ENCODE data around the gene RERE.
"Not testable (repeated sequence)": the region's sequence is repeated elsewhere in the genome, so short reads cannot be mapped to it uniquely, and the experiment has no call there.

Gene RERE

GRCh38 chr1:8787218-8787617, 30.2 kb downstream of the RERE start:
- peaks cover 22% of the 10 kb centered on the region for H3K4me1 Mint-ChIP-seq
- no peaks in the 10 kb centered on the region for H3K27me3 Mint-ChIP-seq
- no peaks in the 10 kb centered on the region for H3K9me3 Mint-ChIP-seq
- no peak overlapping the region for H3K27ac Mint-ChIP-seq (ENCODE audit: low read depth)
- H3K4me3 Mint-ChIP-seq = no peak overlapping the region
- H3K36me3 Mint-ChIP-seq (ENCODE audit: insufficient read depth) = peaks cover 7% of the 10 kb centered on the region
- ATAC-seq (replicated peaks; ENCODE audit: extremely low read depth, poor library complexity, severe bottlenecking) (no peak), DNase-seq (ENCODE audit: low spot score in 2 of 2) (no peak)

GRCh38 chr1:8786204-8786603, 31.2 kb downstream of the RERE start:
- not testable (repeated sequence) for DNase-seq (ENCODE audit: low spot score in 2 of 2); H3K27ac Mint-ChIP-seq (ENCODE audit: low read depth); ATAC-seq (replicated peaks; ENCODE audit: extremely low read depth, poor library complexity, severe bottlenecking); H3K27me3 Mint-ChIP-seq; H3K9me3 Mint-ChIP-seq; H3K4me3 Mint-ChIP-seq; H3K36me3 Mint-ChIP-seq (ENCODE audit: insufficient read depth)
- H3K4me1 Mint-ChIP-seq = peaks cover 20% of the 10 kb centered on the region

- H3K36me3 Mint-ChIP-seq (ENCODE audit: insufficient read depth) = peaks cover 4% of the 10 kb centered on the region
- no peak overlapping the region for H3K27ac Mint-ChIP-seq (ENCODE audit: low read depth)
- no peaks in the 10 kb centered on the region for H3K9me3 Mint-ChIP-seq
- H3K4me1 Mint-ChIP-seq = peaks cover 18% of the 10 kb centered on the region
- DNase-seq (ENCODE audit: low spot score in 2 of 2) (no peak), ATAC-seq (replicated peaks; ENCODE audit: extremely low read depth, poor library complexity, severe bottlenecking) (no peak)
- H3K4me3 Mint-ChIP-seq = no peak overlapping the region
- no peaks in the 10 kb centered on the region for H3K27me3 Mint-ChIP-seq
Observed at GRCh38 chr1:8782955-8783354, 34.5 kb downstream of the RERE start.

GRCh38 chr1:8782001-8782620, 35.3 kb downstream of the RERE start:
- ATAC-seq (replicated peaks; ENCODE audit: extremely low read depth, poor library complexity, severe bottlenecking) (no peak), DNase-seq (ENCODE audit: low spot score in 2 of 2) (no peak)
- no peak overlapping the region for H3K27ac Mint-ChIP-seq (ENCODE audit: low read depth)
- H3K27me3 Mint-ChIP-seq = no peaks in the 10 kb centered on the region
- H3K36me3 Mint-ChIP-seq (ENCODE audit: insufficient read depth) = peaks cover 1% of the 10 kb centered on the region
- H3K4me1 Mint-ChIP-seq = peaks cover 18% of the 10 kb centered on the region
- no peak overlapping the region for H3K4me3 Mint-ChIP-seq
- no peaks in the 10 kb centered on the region for H3K9me3 Mint-ChIP-seq

- Mint-ChIP-seq H3K4me3 (no peak overlapping the region), H3K4me1 (peaks cover 14% of the 10 kb centered on the region), H3K27me3 (no peaks in the 10 kb centered on the region), H3K36me3 (ENCODE audit: insufficient read depth) (peaks cover 1% of the 10 kb centered on the region), H3K9me3 (no peaks in the 10 kb centered on the region), H3K27ac (ENCODE audit: low read depth) (no peak overlapping the region)
- DNase-seq (ENCODE audit: low spot score in 2 of 2) (no peak), ATAC-seq (replicated peaks; ENCODE audit: extremely low read depth, poor library complexity, severe bottlenecking) (no peak)
Observed at GRCh38 chr1:8780405-8780804, 37.0 kb downstream of the RERE start.

GRCh38 chr1:8777867-8778266, 39.6 kb downstream of the RERE start:
- H3K4me1 Mint-ChIP-seq = peaks cover 8% of the 10 kb centered on the region
- no peak overlapping the region for H3K27ac Mint-ChIP-seq (ENCODE audit: low read depth)
- ATAC-seq (replicated peaks; ENCODE audit: extremely low read depth, poor library complexity, severe bottlenecking) (no peak), DNase-seq (ENCODE audit: low spot score in 2 of 2) (no peak)
- H3K9me3 Mint-ChIP-seq = no peaks in the 10 kb centered on the region
- no peaks in the 10 kb centered on the region for H3K27me3 Mint-ChIP-seq
- no peak overlapping the region for H3K4me3 Mint-ChIP-seq
- peaks cover 1% of the 10 kb centered on the region for H3K36me3 Mint-ChIP-seq (ENCODE audit: insufficient read depth)

GRCh38 chr1:8776104-8776503, 41.3 kb downstream of the RERE start:
- Mint-ChIP-seq H3K27ac (ENCODE audit: low read depth) (no peak overlapping the region), H3K4me3 (no peak overlapping the region), H3K9me3 (no peaks in the 10 kb centered on the region), H3K36me3 (ENCODE audit: insufficient read depth) (peaks cover 1% of the 10 kb centered on the region), H3K27me3 (no peaks in the 10 kb centered on the region), H3K4me1 (no peaks in the 10 kb centered on the region)
- DNase-seq (ENCODE audit: low spot score in 2 of 2) = no peak
- no peak for ATAC-seq (replicated peaks; ENCODE audit: extremely low read depth, poor library complexity, severe bottlenecking)

GRCh38 chr1:8767006-8767405, 50.4 kb downstream of the RERE start:
- no peak overlapping the region for H3K27ac Mint-ChIP-seq (ENCODE audit: low read depth)
- H3K4me3 Mint-ChIP-seq = no peak overlapping the region
- H3K27me3 Mint-ChIP-seq = no peaks in the 10 kb centered on the region
- no peak for ATAC-seq (replicated peaks; ENCODE audit: extremely low read depth, poor library complexity, severe bottlenecking)
- peaks cover 6% of the 10 kb centered on the region for H3K4me1 Mint-ChIP-seq
- peaks cover 4% of the 10 kb centered on the region for H3K36me3 Mint-ChIP-seq (ENCODE audit: insufficient read depth)
- DNase-seq (ENCODE audit: low spot score in 2 of 2) = no peak
- H3K9me3 Mint-ChIP-seq = no peaks in the 10 kb centered on the region

GRCh38 chr1:8765198-8765597, 52.2 kb downstream of the RERE start:
- ATAC-seq (replicated peaks; ENCODE audit: extremely low read depth, poor library complexity, severe bottlenecking) (no peak), DNase-seq (ENCODE audit: low spot score in 2 of 2) (no peak)
- no peaks in the 10 kb centered on the region for H3K9me3 Mint-ChIP-seq
- H3K27me3 Mint-ChIP-seq = no peaks in the 10 kb centered on the region
- H3K36me3 Mint-ChIP-seq (ENCODE audit: insufficient read depth) = peaks cover 4% of the 10 kb centered on the region
- no peak overlapping the region for H3K27ac Mint-ChIP-seq (ENCODE audit: low read depth)
- H3K4me3 Mint-ChIP-seq = no peak overlapping the region
- H3K4me1 Mint-ChIP-seq = peaks cover 17% of the 10 kb centered on the region

- no peak overlapping the region for H3K4me3 Mint-ChIP-seq
- DNase-seq (ENCODE audit: low spot score in 2 of 2) (no peak), ATAC-seq (replicated peaks; ENCODE audit: extremely low read depth, poor library complexity, severe bottlenecking) (no peak)
- H3K4me1 Mint-ChIP-seq = peaks cover 20% of the 10 kb centered on the region
- H3K27me3 Mint-ChIP-seq = no peaks in the 10 kb centered on the region
- no peaks in the 10 kb centered on the region for H3K9me3 Mint-ChIP-seq
- peaks cover 6% of the 10 kb centered on the region for H3K36me3 Mint-ChIP-seq (ENCODE audit: insufficient read depth)
- H3K27ac Mint-ChIP-seq (ENCODE audit: low read depth) = no peak overlapping the region
Observed at GRCh38 chr1:8764293-8764937, 53.0 kb downstream of the RERE start.

- Mint-ChIP-seq H3K4me3 (no peak overlapping the region), H3K4me1 (peaks cover 20% of the 10 kb centered on the region), H3K36me3 (ENCODE audit: insufficient read depth) (peaks cover 6% of the 10 kb centered on the region), H3K27ac (ENCODE audit: low read depth) (no peak overlapping the region), H3K27me3 (no peaks in the 10 kb centered on the region), H3K9me3 (no peaks in the 10 kb centered on the region)
- no peak for ATAC-seq (replicated peaks; ENCODE audit: extremely low read depth, poor library complexity, severe bottlenecking)
- no peak for DNase-seq (ENCODE audit: low spot score in 2 of 2)
Observed at GRCh38 chr1:8763888-8764287, 53.6 kb downstream of the RERE start.

- peaks cover 5% of the 10 kb centered on the region for H3K4me1 Mint-ChIP-seq
- no peaks in the 10 kb centered on the region for H3K9me3 Mint-ChIP-seq
- ATAC-seq (replicated peaks; ENCODE audit: extremely low read depth, poor library complexity, severe bottlenecking) = no peak
- no peak for DNase-seq (ENCODE audit: low spot score in 2 of 2)
- H3K4me3 Mint-ChIP-seq = no peak overlapping the region
- H3K36me3 Mint-ChIP-seq (ENCODE audit: insufficient read depth) = peaks cover 2% of the 10 kb centered on the region
- H3K27ac Mint-ChIP-seq (ENCODE audit: low read depth) = no peak overlapping the region
- no peaks in the 10 kb centered on the region for H3K27me3 Mint-ChIP-seq
Observed at GRCh38 chr1:8754993-8755392, 62.4 kb downstream of the RERE start.

GRCh38 chr1:8754247-8754650, 63.2 kb downstream of the RERE start:
- peaks cover 5% of the 10 kb centered on the region for H3K4me1 Mint-ChIP-seq
- DNase-seq (ENCODE audit: low spot score in 2 of 2) = no peak
- ATAC-seq (replicated peaks; ENCODE audit: extremely low read depth, poor library complexity, severe bottlenecking) = no peak
- H3K27me3 Mint-ChIP-seq = no peaks in the 10 kb centered on the region
- H3K27ac Mint-ChIP-seq (ENCODE audit: low read depth) = no peak overlapping the region
- H3K36me3 Mint-ChIP-seq (ENCODE audit: insufficient read depth) = no peaks in the 10 kb centered on the region
- no peak overlapping the region for H3K4me3 Mint-ChIP-seq
- no peaks in the 10 kb centered on the region for H3K9me3 Mint-ChIP-seq

All from central memory CD8-positive, alpha-beta T cell (primary cell).